ENCODE data around the gene RHBDL1.

DNA sequence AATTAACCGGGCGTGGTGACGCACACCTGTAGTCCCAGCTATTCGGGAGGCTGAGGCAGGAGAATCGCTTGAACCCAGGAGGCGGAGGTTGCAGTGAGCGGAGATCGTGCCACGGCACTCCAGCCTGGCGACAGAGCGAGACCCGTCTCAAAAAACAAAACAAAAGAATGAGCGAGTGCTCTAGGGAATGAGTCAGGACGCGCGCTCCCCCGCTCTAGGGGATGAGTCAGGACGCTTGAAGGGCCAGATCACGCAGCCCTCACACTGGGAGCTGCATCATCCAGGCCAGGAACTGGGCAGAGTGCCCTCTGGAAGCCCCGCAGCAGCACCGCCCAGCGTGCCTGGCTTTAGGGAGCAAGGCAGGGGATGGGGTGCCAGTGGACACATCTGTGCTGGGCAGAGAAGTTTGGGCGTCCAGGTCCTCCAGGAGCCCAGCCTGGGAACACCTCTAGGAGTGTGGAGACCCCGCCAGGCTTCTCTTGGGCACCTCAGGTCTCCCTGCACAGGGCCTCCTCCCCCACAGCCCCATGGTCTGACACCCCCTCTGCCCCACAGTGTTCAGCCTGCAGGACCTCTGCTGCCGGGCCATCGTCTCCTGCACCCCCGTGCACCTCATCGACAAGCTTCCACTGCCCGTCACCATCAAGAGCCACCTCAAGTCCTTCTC lies 48.6 kb upstream of the RHBDL1 start:
- TF ChIP-seq CTCF (IDR thresholded peaks at IDR 0.05) (no peak), EP300 (IDR thresholded peaks at IDR 0.05) (no peak), POLR2AphosphoS5 (IDR thresholded peaks at IDR 0.05) (no peak)
